ENCODE results near the gene C19orf25.

GRCh38 chr19:1437609-1438008 lies 41.4 kb downstream of the C19orf25 start:
- TF ChIP-seq CTCF (conservative IDR thresholded peaks at IDR 0.05) (no peak), ZFX (IDR thresholded peaks at IDR 0.05) (no peak)
